Testis (tissue), 5 donors: ENCODE results near the gene LGI2. TPM values are rescaled to one million over a fixed set of nuclear protein-coding genes. Genes with fewer than 3 reads are reported as not detected.

Source experiments
- DNase-seq: peaks from one replicate; pipeline ENCODE4 v3.0.0-alpha.2; 2019
- H3K27ac ChIP-seq, 2 donors: fragments of 200-600 bp; sonication (generic); one replicate each; pipeline ENCODE4 v1.5.1; 2019
- H3K27me3 ChIP-seq: fragments of 200-600 bp; sonication (generic); one replicate; pipeline ENCODE4 v1.5.1; 2019
- H3K36me3 ChIP-seq: fragments of 200-600 bp; sonication (generic); one replicate; pipeline ENCODE4 v1.5.1; 2017; ENCODE audit warnings: low read depth; ENCODE audit errors: missing control alignments
- H3K4me1 ChIP-seq: fragments of 200-600 bp; sonication (generic); one replicate; pipeline ENCODE4 v1.5.1; 2019
- H3K4me3 ChIP-seq, 2 donors: fragments of 200-600 bp; sonication (generic); one replicate each; pipeline ENCODE4 v1.5.1; 2017 to 2019
- H3K9me3 ChIP-seq: fragments of 200-600 bp; sonication (generic); one replicate; pipeline ENCODE4 v1.5.1; 2017
- POLR2A ChIP-seq: fragments of 450-650 bp; IDR thresholded peaks from one replicate; pipeline ENCODE4 v1.6.1; 2017; ENCODE audit warnings: antibody characterized with exemption, mild to moderate bottlenecking, moderate library complexity
- WGBS, 2 donors: methylation state at CpG; one replicate each; pipeline ENCODE4 v1.1.5; 2018; 5-methylcytosine and 5-hydroxymethylcytosine counted together
- intact Hi-C: fragments of 100-400 bp; cut with DNase I; formaldehyde crosslinking; loops from one replicate; pipeline ENCODE4 v1.15.1; 2023; ENCODE audit warnings: low total_unique reads
- long read RNA-seq, 2 donors: transcript quantifications; one replicate each; lab custom pipeline, GENCODE V29; 2026
- polyA plus RNA-seq: library from polyadenylated mRNA; stranded (reverse); fragments of 350-450 nt; fragmentation: Illumina TruSeq; extraction: RNeasy Lipid Tissue Mini Kit (QIAGEN cat#74804); gene quantifications from one replicate; pipeline ENCODE4 v1.2.3, GENCODE V29; 2014; ENCODE audit warnings: low read depth, low replicate concordance; ENCODE audit not compliant: insufficient read depth
- total RNA-seq, 2 donors: library from RNA; depleted of rRNA; stranded (reverse); fragments of >200 nt; gene quantifications; one replicate each; pipeline ENCODE4 v1.2.3, GENCODE V29; 2016
- TF ChIP-seq, protein P1 (sequence below), 3 experiments: fragments of 450-650 bp in 2 of 3; fragments of 200-600 bp in 1 of 3; sonication (generic) in 1 of 3; IDR thresholded peaks; one replicate each; pipeline ENCODE4 v1.5.1; 2016 to 2019; ENCODE audit warnings: antibody characterized with exemption in 3 of 3, mild to moderate bottlenecking in 2 of 3, moderate library complexity in 1 of 3

The LGI2 gene, protein sequence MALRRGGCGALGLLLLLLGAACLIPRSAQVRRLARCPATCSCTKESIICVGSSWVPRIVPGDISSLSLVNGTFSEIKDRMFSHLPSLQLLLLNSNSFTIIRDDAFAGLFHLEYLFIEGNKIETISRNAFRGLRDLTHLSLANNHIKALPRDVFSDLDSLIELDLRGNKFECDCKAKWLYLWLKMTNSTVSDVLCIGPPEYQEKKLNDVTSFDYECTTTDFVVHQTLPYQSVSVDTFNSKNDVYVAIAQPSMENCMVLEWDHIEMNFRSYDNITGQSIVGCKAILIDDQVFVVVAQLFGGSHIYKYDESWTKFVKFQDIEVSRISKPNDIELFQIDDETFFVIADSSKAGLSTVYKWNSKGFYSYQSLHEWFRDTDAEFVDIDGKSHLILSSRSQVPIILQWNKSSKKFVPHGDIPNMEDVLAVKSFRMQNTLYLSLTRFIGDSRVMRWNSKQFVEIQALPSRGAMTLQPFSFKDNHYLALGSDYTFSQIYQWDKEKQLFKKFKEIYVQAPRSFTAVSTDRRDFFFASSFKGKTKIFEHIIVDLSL
- total RNA-seq (under 1 TPM; 0.74 to 0.87 TPM), polyA plus RNA-seq (3.4 TPM)
- long read RNA-seq, donor 1, full-length matches to known transcripts: 5 of 5 reads
- long read RNA-seq, donor 1, partial matches to known transcripts: 0 of 5 reads
- long read RNA-seq, donor 1, other reads (novel, unspliced or antisense): 0 of 5 reads
- long read RNA-seq, donor 2: 0 reads

DNA sequence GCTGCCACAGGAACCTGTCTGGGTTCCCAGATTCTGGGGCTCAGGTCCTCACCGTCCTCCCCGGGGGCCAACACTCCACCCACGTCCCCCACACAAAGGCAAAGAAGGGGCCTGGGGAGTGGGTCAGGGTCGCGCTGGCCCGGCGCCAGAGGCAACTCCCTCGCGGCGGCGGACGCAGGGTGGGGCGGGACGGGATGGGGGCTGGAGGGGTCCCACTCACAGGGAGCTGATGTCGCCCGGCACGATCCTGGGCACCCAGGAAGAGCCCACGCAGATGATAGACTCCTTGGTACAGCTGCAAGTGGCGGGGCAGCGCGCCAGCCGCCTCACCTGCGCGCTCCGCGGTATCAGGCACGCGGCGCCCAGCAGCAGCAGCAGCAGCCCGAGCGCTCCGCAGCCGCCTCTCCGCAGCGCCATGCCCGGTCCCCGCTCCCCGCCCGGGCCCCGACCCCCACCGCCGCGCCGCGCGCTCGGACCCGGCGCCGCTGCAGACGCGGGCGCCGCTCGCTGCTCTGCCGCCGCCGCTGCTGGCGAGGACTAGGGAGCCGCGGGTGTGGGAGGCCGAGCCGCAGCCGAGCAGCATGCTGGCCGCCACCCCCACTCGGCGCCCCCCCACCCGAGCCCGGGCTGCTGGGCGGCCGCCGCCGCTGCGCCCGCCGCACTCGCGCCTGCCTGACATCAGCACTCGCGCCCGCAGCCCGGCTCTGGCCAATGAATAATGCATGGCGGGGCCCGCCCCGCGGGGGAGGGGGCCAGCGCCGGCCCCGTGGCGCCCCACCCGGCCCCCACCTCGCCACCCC is at the start of gene LGI2:
LGI2 (minus strand) TSS at position 670 of the 800 bp plus-strand sequence; CDS start at position 417, 253 bp downstream.
- DNase-seq: peak; percentile 65
- no peaks in the 10 kb centered on the region for H3K4me1 ChIP-seq
- no peak within 1 kb of the TSS for H3K27ac ChIP-seq
- TF ChIP-seq POLR2A: no peak
- TF ChIP-seq, protein P1, sequence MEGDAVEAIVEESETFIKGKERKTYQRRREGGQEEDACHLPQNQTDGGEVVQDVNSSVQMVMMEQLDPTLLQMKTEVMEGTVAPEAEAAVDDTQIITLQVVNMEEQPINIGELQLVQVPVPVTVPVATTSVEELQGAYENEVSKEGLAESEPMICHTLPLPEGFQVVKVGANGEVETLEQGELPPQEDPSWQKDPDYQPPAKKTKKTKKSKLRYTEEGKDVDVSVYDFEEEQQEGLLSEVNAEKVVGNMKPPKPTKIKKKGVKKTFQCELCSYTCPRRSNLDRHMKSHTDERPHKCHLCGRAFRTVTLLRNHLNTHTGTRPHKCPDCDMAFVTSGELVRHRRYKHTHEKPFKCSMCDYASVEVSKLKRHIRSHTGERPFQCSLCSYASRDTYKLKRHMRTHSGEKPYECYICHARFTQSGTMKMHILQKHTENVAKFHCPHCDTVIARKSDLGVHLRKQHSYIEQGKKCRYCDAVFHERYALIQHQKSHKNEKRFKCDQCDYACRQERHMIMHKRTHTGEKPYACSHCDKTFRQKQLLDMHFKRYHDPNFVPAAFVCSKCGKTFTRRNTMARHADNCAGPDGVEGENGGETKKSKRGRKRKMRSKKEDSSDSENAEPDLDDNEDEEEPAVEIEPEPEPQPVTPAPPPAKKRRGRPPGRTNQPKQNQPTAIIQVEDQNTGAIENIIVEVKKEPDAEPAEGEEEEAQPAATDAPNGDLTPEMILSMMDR (IDR thresholded peaks at IDR 0.05): no peak
- no peaks in the 10 kb centered on the region for H3K27me3 ChIP-seq
- WGBS, 2 donors: 1% methylated on average over 35 of the region's 92 CpGs; no CpG with 5 or more reads in 1 of the 2 donors
- intact Hi-C loops: no loop called here
- no peaks in the 10 kb centered on the region for H3K9me3 ChIP-seq
- no peaks in the 10 kb centered on the region for H3K36me3 ChIP-seq
- peak within 1 kb of the TSS; percentile 53 to 55 for H3K4me3 ChIP-seq

DNA sequence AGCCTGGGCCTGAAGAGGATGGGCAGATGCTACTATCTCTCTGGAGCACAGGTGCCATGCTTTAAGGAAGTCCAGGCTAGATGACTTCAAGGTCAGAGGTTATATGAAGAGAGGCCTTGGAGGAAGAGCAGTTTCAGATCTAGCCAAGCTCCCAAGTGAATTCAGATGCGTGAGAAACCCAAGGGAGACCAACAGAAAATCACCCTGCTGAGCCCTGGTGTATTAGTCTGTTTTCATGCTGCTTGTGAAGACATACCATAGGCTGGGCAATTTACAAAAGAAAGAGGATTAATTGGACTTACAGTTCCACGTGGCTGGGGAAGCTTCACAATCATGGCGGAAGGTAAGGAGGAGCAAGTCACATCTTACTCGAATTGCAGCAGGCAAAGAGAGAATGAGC is 47.8 kb upstream of the LGI2 start:
- 92 to 94% methylated on average over 4 of the region's 4 CpGs for WGBS, 2 donors
- TF ChIP-seq, protein P1 (IDR thresholded peaks at IDR 0.05): no peak
- TF ChIP-seq POLR2A: no peak
- no peak overlapping the region for H3K4me3 ChIP-seq
- intact Hi-C loops: no loop called here
- H3K27me3 ChIP-seq: no peaks in the 10 kb centered on the region
- DNase-seq: no peak
- H3K27ac ChIP-seq: no peak overlapping the region
- no peaks in the 10 kb centered on the region for H3K9me3 ChIP-seq
- no peaks in the 10 kb centered on the region for H3K36me3 ChIP-seq
- H3K4me1 ChIP-seq: peaks cover 14% of the 10 kb centered on the region

DNA sequence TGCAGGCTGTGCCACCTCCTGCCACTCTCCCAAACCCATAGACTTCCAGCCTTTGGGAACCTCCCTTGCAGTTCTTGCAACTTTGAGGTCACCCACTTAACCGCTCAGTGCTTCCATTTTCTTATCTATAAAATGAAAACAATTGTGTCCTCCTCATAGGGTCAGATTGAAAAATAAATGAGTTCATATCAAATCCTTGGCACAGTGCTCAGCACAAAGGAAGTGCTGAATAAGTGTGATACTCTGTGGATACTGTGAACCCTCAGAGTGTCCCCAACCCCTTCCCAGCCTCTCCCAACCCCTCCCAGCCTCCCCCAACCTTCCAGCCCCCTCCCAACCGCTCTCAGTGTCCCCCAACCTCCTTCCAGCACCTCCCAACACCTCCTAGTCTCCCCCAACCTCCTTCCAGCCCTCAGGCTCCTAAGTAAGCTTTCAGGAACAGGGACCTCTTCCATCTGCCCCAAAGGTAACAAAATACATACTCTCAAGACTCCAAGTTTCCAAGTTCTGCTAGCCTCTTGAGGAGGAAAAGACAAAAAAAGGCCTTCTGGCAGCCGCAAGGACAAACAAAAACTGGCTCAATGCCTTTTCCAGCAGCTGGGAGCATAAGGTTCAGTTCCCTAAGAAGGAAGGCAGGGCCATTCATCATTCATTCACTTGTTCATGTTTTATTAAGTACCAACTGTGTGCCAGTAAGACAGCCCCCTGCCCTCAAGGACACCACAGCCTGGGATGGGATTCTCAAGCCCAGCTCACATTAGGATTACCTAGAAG is 46.1 kb upstream of the LGI2 start:
- no peak overlapping the region for H3K4me3 ChIP-seq
- H3K4me1 ChIP-seq: peaks cover 14% of the 10 kb centered on the region
- no peak overlapping the region for H3K27ac ChIP-seq
- H3K27me3 ChIP-seq: no peaks in the 10 kb centered on the region
- intact Hi-C loops: no loop called here
- no peak for DNase-seq
- no peaks in the 10 kb centered on the region for H3K9me3 ChIP-seq
- no peaks in the 10 kb centered on the region for H3K36me3 ChIP-seq
- 43 to 54% methylated on average over 3 of the region's 3 CpGs for WGBS, 2 donors
- TF ChIP-seq, protein P1 (IDR thresholded peaks at IDR 0.05): no peak

DNA sequence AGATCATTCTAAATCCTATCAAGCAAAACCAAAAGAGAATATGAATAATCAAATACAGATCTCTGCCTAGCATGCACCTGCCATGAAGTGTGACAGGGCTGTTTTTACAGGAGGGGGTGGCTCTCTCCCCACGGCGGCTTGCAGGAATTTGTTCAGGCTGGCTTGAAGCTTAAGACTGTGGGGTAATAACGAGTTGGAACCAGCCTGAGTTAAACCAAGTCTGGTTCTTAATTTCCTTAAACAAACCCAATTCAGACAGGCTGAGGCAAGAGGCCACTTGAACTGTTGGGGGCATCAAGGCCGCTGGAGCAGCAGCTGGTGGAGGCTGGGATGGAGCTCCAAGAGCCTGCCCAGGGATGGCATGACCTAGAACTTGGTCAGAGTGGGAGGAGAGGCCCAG is 45.1 kb upstream of the LGI2 start:
- Histone ChIP-seq H3K4me1 (peaks cover 14% of the 10 kb centered on the region), H3K4me3 (no peak overlapping the region), H3K27ac (no peak overlapping the region), H3K9me3 (no peaks in the 10 kb centered on the region), H3K27me3 (no peaks in the 10 kb centered on the region), H3K36me3 (no peaks in the 10 kb centered on the region)
- intact Hi-C loops: no loop called here
- TF ChIP-seq POLR2A: no peak
- 81 to 88% methylated on average over 4 of the region's 4 CpGs for WGBS, 2 donors
- no peak for DNase-seq
